ENCODE data around the gene IFRD1.

DNA sequence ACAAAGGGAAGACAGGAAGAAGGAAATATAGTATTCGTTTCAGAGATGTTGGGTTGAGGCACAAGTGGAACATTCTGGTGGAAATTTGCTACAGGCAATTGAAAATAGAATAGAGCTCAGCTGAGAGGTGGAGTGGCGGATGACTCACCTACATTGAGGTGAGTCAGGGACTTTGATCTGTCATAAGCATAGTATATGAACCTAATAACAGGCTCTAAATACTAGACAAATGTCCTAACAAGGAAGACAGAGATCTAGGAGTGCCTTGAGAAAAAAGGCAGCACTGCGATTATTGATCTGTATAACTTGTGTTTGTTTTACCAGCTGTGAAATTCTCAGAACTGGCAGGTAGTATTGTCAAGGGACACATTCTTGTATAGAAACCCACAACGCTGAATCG is 907 bp upstream of the IFRD1 start:
- TF ChIP-seq, protein P1, sequence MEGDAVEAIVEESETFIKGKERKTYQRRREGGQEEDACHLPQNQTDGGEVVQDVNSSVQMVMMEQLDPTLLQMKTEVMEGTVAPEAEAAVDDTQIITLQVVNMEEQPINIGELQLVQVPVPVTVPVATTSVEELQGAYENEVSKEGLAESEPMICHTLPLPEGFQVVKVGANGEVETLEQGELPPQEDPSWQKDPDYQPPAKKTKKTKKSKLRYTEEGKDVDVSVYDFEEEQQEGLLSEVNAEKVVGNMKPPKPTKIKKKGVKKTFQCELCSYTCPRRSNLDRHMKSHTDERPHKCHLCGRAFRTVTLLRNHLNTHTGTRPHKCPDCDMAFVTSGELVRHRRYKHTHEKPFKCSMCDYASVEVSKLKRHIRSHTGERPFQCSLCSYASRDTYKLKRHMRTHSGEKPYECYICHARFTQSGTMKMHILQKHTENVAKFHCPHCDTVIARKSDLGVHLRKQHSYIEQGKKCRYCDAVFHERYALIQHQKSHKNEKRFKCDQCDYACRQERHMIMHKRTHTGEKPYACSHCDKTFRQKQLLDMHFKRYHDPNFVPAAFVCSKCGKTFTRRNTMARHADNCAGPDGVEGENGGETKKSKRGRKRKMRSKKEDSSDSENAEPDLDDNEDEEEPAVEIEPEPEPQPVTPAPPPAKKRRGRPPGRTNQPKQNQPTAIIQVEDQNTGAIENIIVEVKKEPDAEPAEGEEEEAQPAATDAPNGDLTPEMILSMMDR (IDR thresholded peaks at IDR 0.05) = no peak
- no peak for TF ChIP-seq POLR2AphosphoS5 (IDR thresholded peaks at IDR 0.05)
- no peak for TF ChIP-seq POLR2A (IDR thresholded peaks at IDR 0.05; ENCODE audit: low read depth)
